ENCODE measurements around the gene CACNA2D2. TPM values are rescaled to one million over a fixed set of nuclear protein-coding genes. Genes with fewer than 3 reads are reported as not detected.

Gene CACNA2D2
- total RNA-seq, 2 donors from 2014 or later: 1.3 TPM

DNA sequence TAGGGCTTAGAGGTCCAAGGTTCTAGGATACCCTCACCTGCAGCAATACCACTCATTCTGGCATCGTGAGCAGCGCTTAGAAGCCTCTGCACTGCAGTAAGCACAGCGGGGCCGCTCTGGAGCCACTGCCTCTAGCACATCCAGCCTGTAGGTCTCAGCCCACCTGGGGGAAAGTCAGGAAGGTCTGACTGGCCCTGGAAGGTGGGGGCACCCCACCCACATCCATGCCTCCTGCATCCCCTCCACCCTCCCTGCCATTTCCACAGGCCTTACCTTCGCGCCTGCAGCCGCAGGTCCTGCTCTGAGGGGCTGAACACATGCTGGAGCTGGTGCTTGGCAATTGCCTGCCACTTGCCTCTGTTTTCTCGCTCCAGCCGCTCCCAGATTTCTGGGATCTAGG lies 161.9 kb downstream of the CACNA2D2 start:
- Histone ChIP-seq H3K36me3 (replicated peaks in 1 of 2; ENCODE audit: insufficient read depth in 1 of 2, low read depth in 2 of 2) (no peaks in the 10 kb centered on the region), H3K4me1 (peaks cover 21% of the 10 kb centered on the region), H3K27ac (peak overlapping the region in 1 of 4 donors; percentile 45), H3K4me3 (no peak overlapping the region), H3K9me3 (no peaks in the 10 kb centered on the region), H3K27me3 (no peaks in the 10 kb centered on the region)
- no peak for DNase-seq
- TF ChIP-seq, protein P1, sequence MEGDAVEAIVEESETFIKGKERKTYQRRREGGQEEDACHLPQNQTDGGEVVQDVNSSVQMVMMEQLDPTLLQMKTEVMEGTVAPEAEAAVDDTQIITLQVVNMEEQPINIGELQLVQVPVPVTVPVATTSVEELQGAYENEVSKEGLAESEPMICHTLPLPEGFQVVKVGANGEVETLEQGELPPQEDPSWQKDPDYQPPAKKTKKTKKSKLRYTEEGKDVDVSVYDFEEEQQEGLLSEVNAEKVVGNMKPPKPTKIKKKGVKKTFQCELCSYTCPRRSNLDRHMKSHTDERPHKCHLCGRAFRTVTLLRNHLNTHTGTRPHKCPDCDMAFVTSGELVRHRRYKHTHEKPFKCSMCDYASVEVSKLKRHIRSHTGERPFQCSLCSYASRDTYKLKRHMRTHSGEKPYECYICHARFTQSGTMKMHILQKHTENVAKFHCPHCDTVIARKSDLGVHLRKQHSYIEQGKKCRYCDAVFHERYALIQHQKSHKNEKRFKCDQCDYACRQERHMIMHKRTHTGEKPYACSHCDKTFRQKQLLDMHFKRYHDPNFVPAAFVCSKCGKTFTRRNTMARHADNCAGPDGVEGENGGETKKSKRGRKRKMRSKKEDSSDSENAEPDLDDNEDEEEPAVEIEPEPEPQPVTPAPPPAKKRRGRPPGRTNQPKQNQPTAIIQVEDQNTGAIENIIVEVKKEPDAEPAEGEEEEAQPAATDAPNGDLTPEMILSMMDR (IDR thresholded peaks at IDR 0.05): no peak
- TF ChIP-seq POLR2A (IDR thresholded peaks at IDR 0.05): no peak
- no peak for ATAC-seq
- WGBS, 2 donors: 88 to 98% methylated on average over 5 to 9 of the region's 9 CpGs
- intact Hi-C loops (cut with DNase I): loop anchor here (10.0 kb wide), 1 partner anchor 203 kb away; no protein-coding TSS in a partner anchor

- Histone ChIP-seq H3K27ac (peak within 1 kb of the TSS in 2 of 4 donors; percentile 45 to 99), H3K4me1 (peaks cover 25% of the 10 kb centered on the region), H3K4me3 (no peak within 1 kb of the TSS), H3K27me3 (no peaks in the 10 kb centered on the region), H3K9me3 (no peaks in the 10 kb centered on the region), H3K36me3 (replicated peaks in 1 of 2; ENCODE audit: insufficient read depth in 1 of 2, low read depth in 2 of 2) (no peaks in the 10 kb centered on the region)
- intact Hi-C loops (cut with DNase I): loop anchor here (10.0 kb wide), 1 partner anchor 204 kb away; no protein-coding TSS in a partner anchor
- ATAC-seq (no peak), DNase-seq (peak in 2 of 4 donors; percentile 54 to 66)
- 25 to 78% methylated on average over 6 to 83 of the region's 85 CpGs for WGBS, 2 donors
- peak in 1 of 3 donors; percentile 61 for TF ChIP-seq POLR2A (IDR thresholded peaks at IDR 0.05)
- TF ChIP-seq, protein P1 (IDR thresholded peaks at IDR 0.05): no peak
These were observed 162.7 kb downstream of the CACNA2D2 start, which contains the start of gene RASSF1 for GRCh38 chr3:50340448-50341329. RASSF1 (minus strand) TSS chr3:50340836; CDS start chr3:50340805, 31 bp downstream.

- peaks cover 25% of the 10 kb centered on the region for H3K4me1 ChIP-seq
- WGBS, 2 donors: 67 to 83% methylated on average over 9 of the region's 9 CpGs
These were observed 163.3 kb downstream of the CACNA2D2 start for GRCh38 chr3:50340147-50340447.

GRCh38 chr3:50339485-50340146 lies 163.8 kb downstream of the CACNA2D2 start:
- Histone ChIP-seq H3K4me3 (no peak overlapping the region), H3K36me3 (replicated peaks in 1 of 2; ENCODE audit: insufficient read depth in 1 of 2, low read depth in 2 of 2) (no peaks in the 10 kb centered on the region), H3K27me3 (no peaks in the 10 kb centered on the region), H3K9me3 (no peaks in the 10 kb centered on the region), H3K27ac (peak overlapping the region in 2 of 4 donors; percentile 45 to 99), H3K4me1 (peaks cover 29% of the 10 kb centered on the region)
- WGBS, 2 donors: 81 to 87% methylated on average over 12 to 14 of the region's 14 CpGs
- TF ChIP-seq POLR2A (IDR thresholded peaks at IDR 0.05): no peak
- TF ChIP-seq, protein P1 (IDR thresholded peaks at IDR 0.05): no peak
- ATAC-seq: no peak
- no peak for DNase-seq
- intact Hi-C loops (cut with DNase I): loop anchor here (10.0 kb wide), 1 partner anchor 205 kb away; no protein-coding TSS in a partner anchor

More at GRCh38 chr3:50340147-50340447, 163.3 kb downstream of the CACNA2D2 start:
- TF ChIP-seq POLR2A (IDR thresholded peaks at IDR 0.05): no peak
- TF ChIP-seq, protein P1 (IDR thresholded peaks at IDR 0.05): no peak
- ATAC-seq (no peak), DNase-seq (no peak)
- Histone ChIP-seq H3K36me3 (replicated peaks in 1 of 2; ENCODE audit: insufficient read depth in 1 of 2, low read depth in 2 of 2) (no peaks in the 10 kb centered on the region), H3K4me3 (no peak overlapping the region), H3K27me3 (no peaks in the 10 kb centered on the region), H3K9me3 (no peaks in the 10 kb centered on the region), H3K27ac (peak overlapping the region in 2 of 4 donors; percentile 45 to 99)
- intact Hi-C loops (cut with DNase I): loop anchor here (10.0 kb wide), 1 partner anchor 205 kb away; no protein-coding TSS in a partner anchor

All from body of pancreas (tissue), 4 donors.